ENCODE results near the gene ELANE.

The ELANE gene

DNA sequence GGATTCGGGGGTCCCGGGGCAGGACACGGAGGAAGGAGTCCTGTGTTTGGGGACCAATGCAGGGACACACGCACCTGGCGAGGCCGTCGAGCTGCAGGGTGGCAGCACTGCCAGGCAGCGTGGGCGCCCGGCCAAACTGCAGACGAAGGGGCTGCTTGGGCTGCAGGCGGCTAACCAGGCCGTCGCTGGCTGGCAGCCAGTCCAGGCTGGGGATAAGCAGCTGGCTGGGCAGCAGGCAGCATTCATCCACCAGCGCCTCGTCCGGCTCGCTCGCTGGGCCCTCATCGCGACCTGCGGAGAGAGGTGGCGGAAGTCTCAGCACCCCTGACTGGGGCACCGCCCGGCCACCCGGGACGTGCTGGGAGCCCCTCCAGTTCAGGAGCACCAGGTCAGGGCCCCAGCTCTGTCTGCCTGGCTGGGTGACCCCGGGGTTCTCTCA is 18.9 kb downstream of the ELANE start:
- Histone ChIP-seq H3K79me2 (ENCODE audit: control insufficient read depth, insufficient read depth, low read length, poor library complexity) (peaks cover 4% of the 10 kb centered on the region), H2AFZ (ENCODE audit: insufficient read depth, low read length, poor library complexity) (no peak overlapping the region), H3K14ac (ENCODE audit: low read length) (no peak overlapping the region), H4K91ac (ENCODE audit: low read depth, low read length) (no peak overlapping the region), H2AK5ac (ENCODE audit: low read length) (no peak overlapping the region), H3K4me1 (ENCODE audit: control insufficient read depth in 1 of 2, insufficient read depth in 2 of 2, low read length in 2 of 2) (peaks cover 13 to 16% of the 10 kb centered on the region in 2 experiments), H2BK12ac (ENCODE audit: low read length) (no peak overlapping the region), H4K12ac (ENCODE audit: low read depth, low read length) (no peak overlapping the region), H3K27ac (ENCODE audit: low read depth, low read length) (no peak overlapping the region), H2BK120ac (ENCODE audit: insufficient read depth, low read length, poor library complexity) (no peak overlapping the region), H2BK5ac (ENCODE audit: low read depth, low read length, poor library complexity) (no peak overlapping the region), H4K8ac (ENCODE audit: low read depth, low read length) (no peak overlapping the region), H3K79me1 (ENCODE audit: low read length) (peaks cover 5% of the 10 kb centered on the region), H3K36me3 (ENCODE audit: control insufficient read depth in 1 of 2, insufficient read depth in 2 of 2, low read length in 2 of 2) (peaks cover 52 to 53% of the 10 kb centered on the region in 2 experiments), H3K9ac (ENCODE audit: low read length) (no peak overlapping the region), H3K27me3 (ENCODE audit: insufficient read depth, low read length) (no peaks in the 10 kb centered on the region), H3K18ac (ENCODE audit: low read length) (no peak overlapping the region), H3K23ac (ENCODE audit: low read length) (no peak overlapping the region), H3K9me3 (ENCODE audit: insufficient read depth, low read depth, low read length) (no peaks in the 10 kb centered on the region), H3K4me3 (ENCODE audit: low read depth, low read length) (no peak overlapping the region), H3K4ac (ENCODE audit: low read depth, low read length) (no peak overlapping the region), H3K4me2 (ENCODE audit: low read length) (no peak overlapping the region)
- no CpG with 5 or more reads among the region's 28 CpGs for WGBS (ENCODE audit: extremely low coverage, insufficient coverage, insufficient read length)
- DNase-seq, result no peak

DNA sequence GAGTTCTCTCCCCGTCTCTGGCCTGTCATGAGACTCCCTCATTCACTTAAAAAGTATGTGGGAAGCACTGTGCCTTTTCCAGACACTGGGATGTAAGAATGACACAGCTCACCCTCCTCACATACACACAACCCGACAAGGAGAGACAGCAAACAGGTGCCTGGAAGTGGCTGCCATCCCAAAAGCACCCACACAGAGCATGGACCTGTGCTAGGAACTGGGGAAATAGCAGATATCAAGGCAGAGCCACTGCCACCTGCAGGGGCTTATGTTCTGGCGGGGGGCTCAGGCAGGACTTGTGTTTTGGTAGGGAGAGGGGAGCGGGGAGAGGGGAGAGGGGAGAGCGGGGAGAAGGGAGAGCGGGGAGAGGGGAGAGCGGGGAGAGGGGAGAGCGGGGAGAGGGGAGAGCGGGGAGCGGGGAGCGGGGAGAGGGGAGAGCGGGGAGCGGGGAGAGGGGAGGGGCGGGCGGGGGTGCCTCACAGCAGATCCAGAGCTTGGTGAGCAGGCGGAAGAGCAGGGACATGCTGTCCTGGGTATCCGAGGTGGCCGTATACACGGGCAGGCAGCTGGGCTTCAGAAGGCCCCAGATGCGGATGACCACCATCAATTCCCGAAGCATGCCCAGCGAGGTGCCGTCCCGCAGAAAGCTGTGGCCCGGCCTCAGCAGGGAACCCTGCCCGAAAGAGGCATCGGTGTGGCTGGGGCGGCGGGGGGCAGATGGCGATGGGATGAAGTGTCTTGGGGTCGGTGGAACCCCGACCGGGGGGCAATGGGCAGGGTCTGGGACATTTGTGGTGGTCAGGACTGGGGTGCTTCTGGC is 19.6 kb downstream of the ELANE start:
- no CpG with 5 or more reads among the region's 33 CpGs for WGBS (ENCODE audit: extremely low coverage, insufficient coverage, insufficient read length)
- Histone ChIP-seq H2BK12ac (ENCODE audit: low read length) (no peak overlapping the region), H4K12ac (ENCODE audit: low read depth, low read length) (no peak overlapping the region), H3K79me1 (ENCODE audit: low read length) (peaks cover 5% of the 10 kb centered on the region), H3K27ac (ENCODE audit: low read depth, low read length) (no peak overlapping the region), H2AK5ac (ENCODE audit: low read length) (no peak overlapping the region), H3K79me2 (ENCODE audit: control insufficient read depth, insufficient read depth, low read length, poor library complexity) (peaks cover 4% of the 10 kb centered on the region), H2BK5ac (ENCODE audit: low read depth, low read length, poor library complexity) (no peak overlapping the region), H3K18ac (ENCODE audit: low read length) (no peak overlapping the region), H4K8ac (ENCODE audit: low read depth, low read length) (no peak overlapping the region), H3K27me3 (ENCODE audit: insufficient read depth, low read length) (no peaks in the 10 kb centered on the region), H3K9me3 (ENCODE audit: insufficient read depth, low read depth, low read length) (no peaks in the 10 kb centered on the region), H2AFZ (ENCODE audit: insufficient read depth, low read length, poor library complexity) (no peak overlapping the region), H3K4me1 (ENCODE audit: control insufficient read depth in 1 of 2, insufficient read depth in 2 of 2, low read length in 2 of 2) (peaks cover 13 to 16% of the 10 kb centered on the region in 2 experiments), H2BK120ac (ENCODE audit: insufficient read depth, low read length, poor library complexity) (no peak overlapping the region), H4K91ac (ENCODE audit: low read depth, low read length) (no peak overlapping the region), H3K4me2 (ENCODE audit: low read length) (no peak overlapping the region), H3K36me3 (ENCODE audit: control insufficient read depth in 1 of 2, insufficient read depth in 2 of 2, low read length in 2 of 2) (peaks cover 58 to 59% of the 10 kb centered on the region in 2 experiments), H3K23ac (ENCODE audit: low read length) (no peak overlapping the region), H3K4me3 (ENCODE audit: low read depth, low read length) (no peak overlapping the region), H3K14ac (ENCODE audit: low read length) (no peak overlapping the region), H3K4ac (ENCODE audit: low read depth, low read length) (no peak overlapping the region), H3K9ac (ENCODE audit: low read length) (no peak overlapping the region)
- DNase-seq, result no peak

DNA sequence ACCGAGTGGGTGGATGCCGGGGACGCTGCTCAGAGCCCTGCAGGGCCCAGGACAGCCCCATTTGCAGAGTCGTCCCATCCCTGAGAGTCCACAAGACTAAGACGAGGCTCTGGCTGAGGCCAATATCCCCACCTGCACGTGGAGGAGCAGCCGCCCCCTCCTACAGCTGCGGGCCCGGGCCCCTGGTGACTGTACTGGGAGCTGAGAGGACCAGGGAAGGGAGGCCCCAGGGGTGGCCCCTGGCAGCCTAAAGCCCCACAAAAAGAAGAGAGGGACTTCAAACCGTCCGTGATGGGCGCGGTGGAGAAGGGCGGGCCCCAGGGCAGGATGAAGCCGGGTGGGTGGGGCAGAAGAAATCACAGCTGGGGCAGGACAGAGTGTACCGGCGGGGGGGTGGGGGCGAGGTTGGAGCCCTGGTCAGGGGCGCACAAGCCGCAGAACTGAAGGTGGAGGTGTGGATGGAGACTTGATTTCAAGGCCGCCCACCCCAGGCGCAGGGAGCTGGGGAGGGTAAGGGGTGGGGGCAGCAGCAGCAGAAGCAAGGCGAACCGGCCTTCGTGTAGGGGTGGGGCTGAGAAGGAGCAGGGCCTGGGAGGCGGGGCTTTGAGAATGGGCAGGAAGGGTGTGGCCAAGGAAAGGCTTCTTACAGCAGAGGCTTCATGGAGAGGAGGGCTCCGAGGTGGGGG is 20.3 kb downstream of the ELANE start:
- Histone ChIP-seq H4K8ac (ENCODE audit: low read depth, low read length) (no peak overlapping the region), H3K14ac (ENCODE audit: low read length) (no peak overlapping the region), H3K27ac (ENCODE audit: low read depth, low read length) (no peak overlapping the region), H3K23ac (ENCODE audit: low read length) (no peak overlapping the region), H3K18ac (ENCODE audit: low read length) (no peak overlapping the region), H3K79me2 (ENCODE audit: control insufficient read depth, insufficient read depth, low read length, poor library complexity) (peaks cover 4% of the 10 kb centered on the region), H3K79me1 (ENCODE audit: low read length) (peaks cover 5% of the 10 kb centered on the region), H3K4me3 (ENCODE audit: low read depth, low read length) (no peak overlapping the region), H2BK5ac (ENCODE audit: low read depth, low read length, poor library complexity) (no peak overlapping the region), H4K91ac (ENCODE audit: low read depth, low read length) (no peak overlapping the region), H3K36me3 (ENCODE audit: control insufficient read depth in 1 of 2, insufficient read depth in 2 of 2, low read length in 2 of 2) (peaks cover 63 to 64% of the 10 kb centered on the region in 2 experiments), H3K4ac (ENCODE audit: low read depth, low read length) (no peak overlapping the region), H4K12ac (ENCODE audit: low read depth, low read length) (no peak overlapping the region), H2BK12ac (ENCODE audit: low read length) (no peak overlapping the region), H2AFZ (ENCODE audit: insufficient read depth, low read length, poor library complexity) (no peak overlapping the region), H2BK120ac (ENCODE audit: insufficient read depth, low read length, poor library complexity) (no peak overlapping the region), H3K9ac (ENCODE audit: low read length) (no peak overlapping the region), H2AK5ac (ENCODE audit: low read length) (no peak overlapping the region), H3K4me2 (ENCODE audit: low read length) (no peak overlapping the region), H3K27me3 (ENCODE audit: insufficient read depth, low read length) (no peaks in the 10 kb centered on the region), H3K4me1 (ENCODE audit: control insufficient read depth in 1 of 2, insufficient read depth in 2 of 2, low read length in 2 of 2) (peaks cover 13 to 16% of the 10 kb centered on the region in 2 experiments), H3K9me3 (ENCODE audit: insufficient read depth, low read depth, low read length) (no peaks in the 10 kb centered on the region)
- peak in 1 of 2 donors; percentile 65 for DNase-seq
- WGBS (ENCODE audit: extremely low coverage, insufficient coverage, insufficient read length), result no CpG with 5 or more reads among the region's 27 CpGs

DNA sequence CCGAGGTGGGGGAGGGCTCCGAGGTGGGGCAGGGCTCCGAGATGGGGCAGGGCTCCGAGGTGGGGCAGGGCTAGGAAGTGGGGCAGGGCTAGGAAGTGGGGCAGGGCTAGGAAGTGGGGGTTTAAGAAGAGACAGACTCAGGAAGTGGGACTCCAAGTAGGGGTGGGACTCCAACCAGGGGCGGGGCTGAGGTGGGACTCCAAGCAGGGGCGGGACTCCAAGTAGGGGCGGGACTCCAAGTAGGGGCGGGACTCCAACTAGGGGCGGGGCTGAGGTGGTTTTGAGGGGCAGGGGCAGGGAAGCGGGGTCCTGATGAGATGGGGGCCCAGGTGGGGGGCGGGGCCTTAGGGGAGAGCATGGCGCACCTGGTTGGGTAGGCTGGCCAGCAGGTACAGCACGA is 21.0 kb downstream of the ELANE start:
- DNase-seq, result no peak
- Histone ChIP-seq H3K36me3 (ENCODE audit: control insufficient read depth in 1 of 2, insufficient read depth in 2 of 2, low read length in 2 of 2) (peaks cover 57% of the 10 kb centered on the region in 2 experiments), H2AK5ac (ENCODE audit: low read length) (no peak overlapping the region), H3K23ac (ENCODE audit: low read length) (no peak overlapping the region), H3K4me2 (ENCODE audit: low read length) (no peak overlapping the region), H3K9me3 (ENCODE audit: insufficient read depth, low read depth, low read length) (no peaks in the 10 kb centered on the region), H3K14ac (ENCODE audit: low read length) (no peak overlapping the region), H3K79me2 (ENCODE audit: control insufficient read depth, insufficient read depth, low read length, poor library complexity) (peaks cover 4% of the 10 kb centered on the region), H2AFZ (ENCODE audit: insufficient read depth, low read length, poor library complexity) (no peak overlapping the region), H3K27ac (ENCODE audit: low read depth, low read length) (no peak overlapping the region), H3K4me1 (ENCODE audit: control insufficient read depth in 1 of 2, insufficient read depth in 2 of 2, low read length in 2 of 2) (peaks cover 13 to 16% of the 10 kb centered on the region in 2 experiments), H3K27me3 (ENCODE audit: insufficient read depth, low read length) (no peaks in the 10 kb centered on the region), H2BK120ac (ENCODE audit: insufficient read depth, low read length, poor library complexity) (no peak overlapping the region), H2BK12ac (ENCODE audit: low read length) (no peak overlapping the region), H3K4me3 (ENCODE audit: low read depth, low read length) (no peak overlapping the region), H3K79me1 (ENCODE audit: low read length) (peaks cover 5% of the 10 kb centered on the region), H3K9ac (ENCODE audit: low read length) (no peak overlapping the region), H4K8ac (ENCODE audit: low read depth, low read length) (no peak overlapping the region), H4K91ac (ENCODE audit: low read depth, low read length) (no peak overlapping the region), H4K12ac (ENCODE audit: low read depth, low read length) (no peak overlapping the region), H3K4ac (ENCODE audit: low read depth, low read length) (no peak overlapping the region), H2BK5ac (ENCODE audit: low read depth, low read length, poor library complexity) (no peak overlapping the region), H3K18ac (ENCODE audit: low read length) (no peak overlapping the region)
- WGBS (ENCODE audit: extremely low coverage, insufficient coverage, insufficient read length), result no CpG with 5 or more reads among the region's 13 CpGs
